ENCODE measurements around the gene APLF. TPM values are rescaled to one million over a fixed set of nuclear protein-coding genes. Genes with fewer than 3 reads are reported as not detected.

APLF gene
- total RNA-seq, 4 donors from 2014 or later = 11.3 to 25.9 (median 17.1) TPM

- Histone ChIP-seq H3K4me1 (no peaks in the 10 kb centered on the region), H3K36me3 (no peaks in the 10 kb centered on the region), H3K27me3 (no peaks in the 10 kb centered on the region), H3K9me3 (no peaks in the 10 kb centered on the region), H3K27ac (no peak overlapping the region), H3K4me3 (no peak overlapping the region)
- intact Hi-C loops (cut with DNase I; ENCODE audit: low total_unique reads) = no loop called here
- DNase-seq = no peak
- TF ChIP-seq CTCF (IDR thresholded peaks at IDR 0.05) (no peak), POLR2A (IDR thresholded peaks at IDR 0.05) (no peak)
Measured at GRCh38 chr2:68453761-68454360, 13.5 kb upstream of the APLF start.

GRCh38 chr2:68454719-68455118 lies 12.7 kb upstream of the APLF start:
- no peak for DNase-seq
- TF ChIP-seq POLR2A (IDR thresholded peaks at IDR 0.05) (no peak), CTCF (IDR thresholded peaks at IDR 0.05) (no peak)
- Histone ChIP-seq H3K4me3 (no peak overlapping the region), H3K9me3 (no peaks in the 10 kb centered on the region), H3K36me3 (no peaks in the 10 kb centered on the region), H3K27ac (no peak overlapping the region), H3K27me3 (no peaks in the 10 kb centered on the region), H3K4me1 (no peaks in the 10 kb centered on the region)
- intact Hi-C loops (cut with DNase I; ENCODE audit: low total_unique reads) = no loop called here

- H3K4me1 ChIP-seq = no peaks in the 10 kb centered on the region
- no peaks in the 10 kb centered on the region for H3K9me3 ChIP-seq
- H3K36me3 ChIP-seq = no peaks in the 10 kb centered on the region
- H3K4me3 ChIP-seq = no peak overlapping the region
- H3K27ac ChIP-seq = no peak overlapping the region
- no peak for DNase-seq
- intact Hi-C loops (cut with DNase I; ENCODE audit: low total_unique reads) = no loop called here
- no peaks in the 10 kb centered on the region for H3K27me3 ChIP-seq
- TF ChIP-seq POLR2A (IDR thresholded peaks at IDR 0.05) = no peak
- no peak for TF ChIP-seq CTCF (IDR thresholded peaks at IDR 0.05)
Measured at GRCh38 chr2:68456198-68456597, 11.2 kb upstream of the APLF start.

- no peak for TF ChIP-seq CTCF (IDR thresholded peaks at IDR 0.05)
- no peak for TF ChIP-seq POLR2A (IDR thresholded peaks at IDR 0.05)
- Histone ChIP-seq H3K4me3 (no peak overlapping the region), H3K9me3 (no peaks in the 10 kb centered on the region), H3K36me3 (no peaks in the 10 kb centered on the region), H3K27ac (no peak overlapping the region), H3K27me3 (no peaks in the 10 kb centered on the region), H3K4me1 (no peaks in the 10 kb centered on the region)
- DNase-seq = no peak
- intact Hi-C loops (cut with DNase I; ENCODE audit: low total_unique reads) = no loop called here
Measured at GRCh38 chr2:68458981-68459380, 8.4 kb upstream of the APLF start.

- Histone ChIP-seq H3K27me3 (no peaks in the 10 kb centered on the region), H3K4me1 (no peaks in the 10 kb centered on the region), H3K9me3 (no peaks in the 10 kb centered on the region), H3K4me3 (no peak overlapping the region), H3K27ac (no peak overlapping the region), H3K36me3 (no peaks in the 10 kb centered on the region)
- TF ChIP-seq CTCF (IDR thresholded peaks at IDR 0.05) = peak; percentile 62 to 72 (median 68)
- TF ChIP-seq POLR2A (IDR thresholded peaks at IDR 0.05) = no peak
- no peak for DNase-seq
- intact Hi-C loops (cut with DNase I; ENCODE audit: low total_unique reads) = no loop called here
Measured at GRCh38 chr2:68463287-68463877, 4.0 kb upstream of the APLF start.
